Glomerular visceral epithelial cell (primary cell): ENCODE measurements around the gene SLC2A13.

Experiments
- DNase-seq: peaks from one replicate; pipeline ENCODE4 v3.0.0-alpha.2; 2016; ENCODE audit errors: extremely low spot score

The SLC2A13 gene

GRCh38 chr12:39993268-39993667 is 112.6 kb downstream of the SLC2A13 start:
- no peak for DNase-seq

GRCh38 chr12:39990122-39991101 is 115.5 kb downstream of the SLC2A13 start:
- DNase-seq = peak; percentile 46

GRCh38 chr12:39989501-39989900 is 116.4 kb downstream of the SLC2A13 start:
- no peak for DNase-seq

GRCh38 chr12:39988574-39988973 is 117.3 kb downstream of the SLC2A13 start:
- no peak for DNase-seq

- no peak for DNase-seq
Observed at GRCh38 chr12:39986674-39987073, 119.2 kb downstream of the SLC2A13 start.

- DNase-seq = no peak
Observed at GRCh38 chr12:39984670-39985069, 121.2 kb downstream of the SLC2A13 start.

- no peak for DNase-seq
Observed at GRCh38 chr12:39975374-39975918, 130.4 kb downstream of the SLC2A13 start.

- no peak for DNase-seq
Observed at GRCh38 chr12:39972119-39972518, 133.8 kb downstream of the SLC2A13 start.

- no peak for DNase-seq
Observed at GRCh38 chr12:39971348-39971747, 134.5 kb downstream of the SLC2A13 start.

- DNase-seq = no peak
Observed at GRCh38 chr12:39966721-39967120, 139.2 kb downstream of the SLC2A13 start.

- DNase-seq = peak; percentile 14
Observed at GRCh38 chr12:39966256-39966655, 139.6 kb downstream of the SLC2A13 start.

GRCh38 chr12:39959467-39959866 is 146.4 kb downstream of the SLC2A13 start:
- DNase-seq = no peak

GRCh38 chr12:39959031-39959430 is 146.8 kb downstream of the SLC2A13 start:
- DNase-seq = no peak

- DNase-seq = no peak
Observed at GRCh38 chr12:39958377-39958776, 147.5 kb downstream of the SLC2A13 start.

GRCh38 chr12:39956725-39957124 is 149.2 kb downstream of the SLC2A13 start:
- DNase-seq = no peak

- DNase-seq = no peak
Observed at GRCh38 chr12:39946361-39947280, 159.3 kb downstream of the SLC2A13 start.

- no peak for DNase-seq
Observed at GRCh38 chr12:39937119-39937518, 168.8 kb downstream of the SLC2A13 start.

GRCh38 chr12:39935839-39936238 is 170.0 kb downstream of the SLC2A13 start:
- no peak for DNase-seq

- peak; percentile 8 for DNase-seq
Observed at GRCh38 chr12:39935275-39935674, 170.6 kb downstream of the SLC2A13 start.

GRCh38 chr12:39931857-39932256 is 174.0 kb downstream of the SLC2A13 start:
- no peak for DNase-seq

GRCh38 chr12:39931231-39931630 is 174.7 kb downstream of the SLC2A13 start:
- DNase-seq = no peak

GRCh38 chr12:39930101-39930500 is 175.8 kb downstream of the SLC2A13 start:
- no peak for DNase-seq
